ENCODE measurements around the gene AGR3. TPM values are rescaled to one million over a fixed set of nuclear protein-coding genes. Genes with fewer than 3 reads are reported as not detected.

AGR3 gene
- total RNA-seq, 1 donor from 2014 or later = not detected

DNA sequence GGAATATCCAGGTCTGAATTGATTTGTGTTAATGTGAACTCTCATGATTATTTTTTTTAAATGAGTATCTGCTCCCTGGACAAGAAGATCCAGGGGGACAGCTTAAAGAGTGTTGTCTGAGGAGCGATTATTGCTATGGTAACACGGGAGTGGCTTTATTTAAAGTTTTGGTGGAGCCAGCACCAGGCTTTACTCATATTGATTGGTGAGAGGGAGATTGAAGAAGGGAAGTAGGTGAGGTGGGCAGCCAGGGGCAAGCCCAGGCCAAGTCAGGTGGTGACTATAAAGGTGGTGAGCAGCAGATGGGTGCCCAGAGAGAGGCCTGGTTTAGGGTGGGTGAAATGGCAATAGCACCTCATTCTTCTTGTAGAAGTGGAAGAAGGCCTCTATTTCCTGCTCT lies 66.8 kb downstream of the AGR3 start:
- H3K79me2 ChIP-seq (ENCODE audit: low read depth) = no peaks in the 10 kb centered on the region
- Mint-ChIP-seq H3K4me1 (peaks cover 20% of the 10 kb centered on the region), H3K4me3 (no peak overlapping the region), H3K36me3 (peaks cover 2% of the 10 kb centered on the region), H3K9me3 (peaks cover 6% of the 10 kb centered on the region), H3K27me3 (ENCODE audit: insufficient read depth, low read depth) (no peaks in the 10 kb centered on the region), H3K27ac (no peak overlapping the region)
- H3K27me3 ChIP-seq = no peaks in the 10 kb centered on the region
- no peaks in the 10 kb centered on the region for H3K9me3 ChIP-seq (ENCODE audit: low read depth)
- H3K4me2 ChIP-seq = no peak overlapping the region
- no peaks in the 10 kb centered on the region for H4K20me1 ChIP-seq (ENCODE audit: low read depth)
- H3K4me3 ChIP-seq = no peak overlapping the region
- TF ChIP-seq EZH2phosphoT487 (IDR thresholded peaks at IDR 0.05) = no peak
- no peak for TF ChIP-seq EZH2 (IDR thresholded peaks at IDR 0.05)
- TF ChIP-seq CTCF (IDR thresholded peaks at IDR 0.05) = no peak
- H3K36me3 ChIP-seq = no peaks in the 10 kb centered on the region
- no peaks in the 10 kb centered on the region for H3F3A ChIP-seq (ENCODE audit: low read depth)
- H2AFZ ChIP-seq (replicated peaks) = no peak overlapping the region
- H3K27ac ChIP-seq = no peak overlapping the region
- H3K9ac ChIP-seq = no peak overlapping the region
- no peaks in the 10 kb centered on the region for H3K4me1 ChIP-seq
- no peak for DNase-seq (ENCODE audit: low spot score)

- TF ChIP-seq EZH2 (IDR thresholded peaks at IDR 0.05) (no peak), EZH2phosphoT487 (IDR thresholded peaks at IDR 0.05) (no peak), CTCF (IDR thresholded peaks at IDR 0.05) (no peak)
- Mint-ChIP-seq H3K4me3 (no peak overlapping the region), H3K27me3 (ENCODE audit: insufficient read depth, low read depth) (no peaks in the 10 kb centered on the region), H3K36me3 (peaks cover 2% of the 10 kb centered on the region), H3K27ac (no peak overlapping the region), H3K9me3 (peaks cover 2% of the 10 kb centered on the region), H3K4me1 (peaks cover 20% of the 10 kb centered on the region)
- no peak for DNase-seq (ENCODE audit: low spot score)
- Histone ChIP-seq H3K27me3 (no peaks in the 10 kb centered on the region), H3F3A (ENCODE audit: low read depth) (no peaks in the 10 kb centered on the region), H4K20me1 (ENCODE audit: low read depth) (no peaks in the 10 kb centered on the region), H3K27ac (no peak overlapping the region), H3K4me1 (no peaks in the 10 kb centered on the region), H3K9ac (no peak overlapping the region), H3K9me3 (ENCODE audit: low read depth) (no peaks in the 10 kb centered on the region), H3K4me2 (no peak overlapping the region), H3K79me2 (ENCODE audit: low read depth) (no peaks in the 10 kb centered on the region), H3K36me3 (no peaks in the 10 kb centered on the region), H2AFZ (replicated peaks) (no peak overlapping the region), H3K4me3 (no peak overlapping the region)
Observed at GRCh38 chr7:16813232-16813616, 68.6 kb downstream of the AGR3 start.

DNA sequence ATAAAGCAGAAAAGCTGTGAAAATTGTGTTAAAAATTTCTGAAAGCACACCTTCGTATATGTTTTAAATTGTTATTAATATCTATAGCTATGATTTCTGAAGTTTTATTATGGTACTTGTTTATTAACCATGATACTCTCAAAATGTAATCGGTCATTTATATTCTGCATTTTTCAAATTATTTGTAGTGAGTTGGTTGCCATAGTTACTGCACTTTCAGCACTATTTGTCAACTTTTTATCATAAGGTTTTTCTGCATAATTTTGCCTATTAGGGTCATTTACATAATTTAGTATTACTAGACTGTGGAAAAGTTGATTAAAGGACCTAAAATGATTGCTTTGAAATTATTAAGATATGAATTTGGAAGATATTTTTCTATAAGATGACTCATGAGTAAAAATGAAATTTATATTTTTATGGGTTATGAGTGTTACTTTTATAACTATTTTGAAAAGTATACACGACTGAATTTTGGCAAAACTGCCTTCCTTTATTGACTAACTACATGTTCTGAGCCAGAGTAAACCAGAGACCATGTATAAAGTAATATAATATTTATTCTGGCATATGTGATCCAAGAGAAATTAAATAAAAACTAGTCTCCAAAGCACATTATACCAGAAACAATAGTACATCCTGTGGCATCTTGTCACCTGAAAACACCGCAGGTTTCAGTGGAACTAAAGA lies 69.1 kb downstream of the AGR3 start:
- no peak overlapping the region for H3K27ac ChIP-seq
- no peaks in the 10 kb centered on the region for H3K36me3 ChIP-seq
- Mint-ChIP-seq H3K27ac (no peak overlapping the region), H3K4me3 (no peak overlapping the region), H3K4me1 (peaks cover 15% of the 10 kb centered on the region), H3K9me3 (no peaks in the 10 kb centered on the region), H3K36me3 (no peaks in the 10 kb centered on the region), H3K27me3 (ENCODE audit: insufficient read depth, low read depth) (no peaks in the 10 kb centered on the region)
- H3K9ac ChIP-seq = no peak overlapping the region
- no peaks in the 10 kb centered on the region for H4K20me1 ChIP-seq (ENCODE audit: low read depth)
- H2AFZ ChIP-seq (replicated peaks) = no peak overlapping the region
- no peaks in the 10 kb centered on the region for H3F3A ChIP-seq (ENCODE audit: low read depth)
- H3K79me2 ChIP-seq (ENCODE audit: low read depth) = no peaks in the 10 kb centered on the region
- no peak overlapping the region for H3K4me3 ChIP-seq
- no peak for DNase-seq (ENCODE audit: low spot score)
- TF ChIP-seq EZH2phosphoT487 (IDR thresholded peaks at IDR 0.05) (no peak), EZH2 (IDR thresholded peaks at IDR 0.05) (no peak), CTCF (IDR thresholded peaks at IDR 0.05) (no peak)
- no peaks in the 10 kb centered on the region for H3K27me3 ChIP-seq
- H3K4me2 ChIP-seq = no peak overlapping the region
- H3K9me3 ChIP-seq (ENCODE audit: low read depth) = no peaks in the 10 kb centered on the region
- no peaks in the 10 kb centered on the region for H3K4me1 ChIP-seq

All from neural progenitor cell (in vitro differentiated cells).